HG03066 (cell line): Measurements from ENCODE around the gene C11orf42.

Source experiments
- ATAC-seq: cut with Tn5 transposase; IDR thresholded peaks from one replicate; pipeline ENCODE4 v1.9.1; 2021; ENCODE audit warnings: low read depth; ENCODE audit not compliant: unreplicated experiment

The C11orf42 gene

GRCh38 chr11:6205366-6205765, at the start of gene C11orf42:
Gene C11orf42, plus strand, starts transcription at chr11:6205557. Its CDS starts 59 bp downstream, at chr11:6205616.
- ATAC-seq, result no peak

- ATAC-seq, result no peak
Observed at GRCh38 chr11:6156628-6157359, 48.6 kb upstream of the C11orf42 start.

- no peak for ATAC-seq
Observed at GRCh38 chr11:6170226-6170625, 35.1 kb upstream of the C11orf42 start, which contains the start of gene OR52B2. Gene OR52B2, minus strand, starts transcription at chr11:6170326. Its CDS starts 0 bp downstream, at chr11:6170326.

- ATAC-seq, result no peak
Observed at GRCh38 chr11:6175440-6175839, 29.9 kb upstream of the C11orf42 start.

GRCh38 chr11:6191742-6192141, 13.6 kb upstream of the C11orf42 start:
- ATAC-seq, result no peak

- ATAC-seq, result no peak
Observed at GRCh38 chr11:6194065-6194581, 11.2 kb upstream of the C11orf42 start.

- ATAC-seq, result no peak
Observed at GRCh38 chr11:6196396-6196795, 9.0 kb upstream of the C11orf42 start.

- no peak for ATAC-seq
Observed at GRCh38 chr11:6197466-6198200, 7.7 kb upstream of the C11orf42 start.

GRCh38 chr11:6199174-6199810, 6.1 kb upstream of the C11orf42 start, which contains the start of gene OR52W1:
Gene OR52W1, plus strand, starts transcription at chr11:6199224. Its CDS starts 0 bp downstream, at chr11:6199224.
- ATAC-seq, result no peak

GRCh38 chr11:6200975-6201374, 4.4 kb upstream of the C11orf42 start:
- no peak for ATAC-seq

GRCh38 chr11:6201481-6201880, 3.9 kb upstream of the C11orf42 start:
- ATAC-seq, result no peak

GRCh38 chr11:6202041-6202440, 3.3 kb upstream of the C11orf42 start:
- no peak for ATAC-seq

GRCh38 chr11:6203327-6203726, 2.0 kb upstream of the C11orf42 start:
- ATAC-seq, result no peak

GRCh38 chr11:6204706-6205105, 651 bp upstream of the C11orf42 start:
- no peak for ATAC-seq

- ATAC-seq, result no peak
Observed at GRCh38 chr11:6206456-6207180, 1.3 kb downstream of the C11orf42 start.

- ATAC-seq, result no peak
Observed at GRCh38 chr11:6209801-6210200, 4.4 kb downstream of the C11orf42 start.

GRCh38 chr11:6210274-6210955, 5.1 kb downstream of the C11orf42 start:
- no peak for ATAC-seq

- ATAC-seq, result no peak
Observed at GRCh38 chr11:6214530-6214929, 9.2 kb downstream of the C11orf42 start.

GRCh38 chr11:6216501-6216900, 11.1 kb downstream of the C11orf42 start:
- no peak for ATAC-seq

GRCh38 chr11:6217722-6218121, 12.4 kb downstream of the C11orf42 start:
- ATAC-seq, result no peak
